Parathyroid adenoma (tissue), 2 donors: ENCODE results near the gene ERICH2.

Experiments used
- H2AFZ ChIP-seq: fragments of 300-600 bp; sonication (generic); one replicate; pipeline ENCODE4 v1.7.0; 2017; ENCODE audit warnings: antibody characterized with exemption, mild to moderate bottlenecking
- H3K27ac ChIP-seq: fragments of 300-600 bp; sonication (generic); one replicate; pipeline ENCODE4 v1.7.0; 2017
- H3K27me3 ChIP-seq: fragments of 300-600 bp; sonication (generic); one replicate; pipeline ENCODE4 v1.7.0; 2017; ENCODE audit warnings: low read length; ENCODE audit not compliant: control insufficient read depth, insufficient read depth
- H3K36me3 ChIP-seq: fragments of 300-600 bp; sonication (generic); one replicate; pipeline ENCODE4 v1.7.0; 2017; ENCODE audit warnings: low read length; ENCODE audit not compliant: control insufficient read depth, insufficient read depth
- H3K4me1 ChIP-seq: fragments of 300-600 bp; sonication (generic); one replicate; pipeline ENCODE4 v1.7.0; 2017; ENCODE audit warnings: control low read depth
- H3K4me2 ChIP-seq: fragments of 300-600 bp; sonication (generic); one replicate; pipeline ENCODE4 v1.7.0; 2017; ENCODE audit warnings: low read length
- H3K4me3 ChIP-seq: fragments of 300-600 bp; sonication (generic); one replicate; pipeline ENCODE4 v1.7.0; 2017; ENCODE audit warnings: low read depth, low read length
- H3K79me2 ChIP-seq: fragments of 300-600 bp; sonication (generic); one replicate; pipeline ENCODE4 v1.7.0; 2017; ENCODE audit warnings: control low read depth
- H3K9ac ChIP-seq: fragments of 300-600 bp; sonication (generic); one replicate; pipeline ENCODE4 v1.7.0; 2017; ENCODE audit warnings: mild to moderate bottlenecking
- H3K9me3 ChIP-seq: fragments of 300-600 bp; sonication (generic); one replicate; pipeline ENCODE4 v1.7.0; 2017; ENCODE audit warnings: low read length; ENCODE audit not compliant: control insufficient read depth
- CTCF ChIP-seq: fragments of 300-600 bp; sonication (generic); IDR thresholded peaks from one replicate; pipeline ENCODE4 v1.7.0; 2017; ENCODE audit warnings: antibody characterized with exemption, mild to moderate bottlenecking
- donor health status: primary hyperparathyroidism.

The ERICH2 gene

GRCh38 chr2:170815311-170815710, 45.1 kb downstream of the ERICH2 start:
- Histone ChIP-seq H3K79me2 (peaks cover 6% of the 10 kb centered on the region), H3K27ac (no peak overlapping the region), H2AFZ (peak overlapping the region; percentile 90), H3K4me3 (no peak overlapping the region), H3K4me2 (peak overlapping the region; percentile 81), H3K36me3 (no peaks in the 10 kb centered on the region), H3K9ac (no peak overlapping the region), H3K27me3 (no peaks in the 10 kb centered on the region), H3K4me1 (peaks cover 5% of the 10 kb centered on the region), H3K9me3 (no peaks in the 10 kb centered on the region)
- TF ChIP-seq CTCF = no peak

- no peaks in the 10 kb centered on the region for H3K9me3 ChIP-seq
- no peaks in the 10 kb centered on the region for H3K36me3 ChIP-seq
- H3K4me1 ChIP-seq = peaks cover 5% of the 10 kb centered on the region
- H3K4me2 ChIP-seq = peak overlapping the region; percentile 81
- no peaks in the 10 kb centered on the region for H3K27me3 ChIP-seq
- TF ChIP-seq CTCF = peak; percentile 90
- H3K9ac ChIP-seq = no peak overlapping the region
- H3K79me2 ChIP-seq = peaks cover 6% of the 10 kb centered on the region
- H2AFZ ChIP-seq = peak overlapping the region; percentile 90
- H3K4me3 ChIP-seq = peak overlapping the region; percentile 91
- peak overlapping the region; percentile 74 for H3K27ac ChIP-seq
Observed at GRCh38 chr2:170815746-170816503, 45.7 kb downstream of the ERICH2 start.

- H3K4me2 ChIP-seq = peak within 1 kb of the TSS; percentile 81
- no peak for TF ChIP-seq CTCF
- H3K4me1 ChIP-seq = peaks cover 5% of the 10 kb centered on the region
- peaks cover 6% of the 10 kb centered on the region for H3K79me2 ChIP-seq
- H3K27ac ChIP-seq = peak within 1 kb of the TSS; percentile 74
- H3K36me3 ChIP-seq = no peaks in the 10 kb centered on the region
- no peaks in the 10 kb centered on the region for H3K27me3 ChIP-seq
- H3K4me3 ChIP-seq = peak within 1 kb of the TSS; percentile 91
- peak within 1 kb of the TSS; percentile 90 for H2AFZ ChIP-seq
- H3K9ac ChIP-seq = peak within 1 kb of the TSS; percentile 23
- no peaks in the 10 kb centered on the region for H3K9me3 ChIP-seq
Observed at GRCh38 chr2:170816504-170817092, 46.4 kb downstream of the ERICH2 start, which contains the start of gene GAD1. TSS of gene GAD1 (plus strand) at chr2:170816887. CDS start at chr2:170818592, 1,705 bp downstream.

- H3K4me2 ChIP-seq = peak overlapping the region; percentile 81
- H3K79me2 ChIP-seq = peaks cover 6% of the 10 kb centered on the region
- H3K9ac ChIP-seq = peak overlapping the region; percentile 23
- H3K9me3 ChIP-seq = no peaks in the 10 kb centered on the region
- H3K27me3 ChIP-seq = no peaks in the 10 kb centered on the region
- H3K4me1 ChIP-seq = peaks cover 5% of the 10 kb centered on the region
- H3K27ac ChIP-seq = peak overlapping the region; percentile 74
- H3K36me3 ChIP-seq = no peaks in the 10 kb centered on the region
- H3K4me3 ChIP-seq = peak overlapping the region; percentile 91
- H2AFZ ChIP-seq = peak overlapping the region; percentile 90
- TF ChIP-seq CTCF = no peak
Observed at GRCh38 chr2:170817093-170818035, 47.2 kb downstream of the ERICH2 start.
